Measurements from ENCODE around the gene PRORP. TPM values are rescaled to one million over a fixed set of nuclear protein-coding genes. Genes with fewer than 3 reads are reported as not detected.

The PRORP gene
- total and polyA plus RNA-seq, 2 donors from 2014 or later: 25.1 to 35.6 TPM

- Histone ChIP-seq H3K36me3 (ENCODE audit: control insufficient read depth in 2 of 3, insufficient read depth in 3 of 3, low read length in 3 of 3) (peaks cover 11 to 21% (median 16%) of the 10 kb centered on the region in 3 donors), H3K27me3 (ENCODE audit: control insufficient read depth, insufficient read depth, low read length) (no peaks in the 10 kb centered on the region), H3K4me1 (ENCODE audit: control insufficient read depth in 2 of 3, insufficient read depth in 2 of 3, low read depth in 1 of 3, low read length in 3 of 3) (no peaks in the 10 kb centered on the region), H3K9ac (ENCODE audit: low read length in 3 of 3) (no peak overlapping the region), H3K9me3 (ENCODE audit: control insufficient read depth in 2 of 3, insufficient read depth in 1 of 3, low read length in 3 of 3) (no peaks in the 10 kb centered on the region), H3K27ac (ENCODE audit: low read depth in 2 of 2, low read length in 2 of 2) (no peak overlapping the region), H3K4me3 (ENCODE audit: low read length in 3 of 3) (no peak overlapping the region)
- TF ChIP-seq CTCF (IDR thresholded peaks at IDR 0.05; ENCODE audit: borderline replicate concordance, extremely low read depth, insufficient read depth): no peak
- intact Hi-C loops (cut with DNase I): no loop called here
- FAIRE-seq (no peak), DNase-seq (no peak)
These were observed 8.3 kb upstream of the PRORP start for GRCh38 chr14:35114036-35114435.

GRCh38 chr14:35116242-35116641, 6.1 kb upstream of the PRORP start:
- intact Hi-C loops (cut with DNase I): no loop called here
- DNase-seq (no peak), FAIRE-seq (no peak)
- Histone ChIP-seq H3K4me1 (ENCODE audit: control insufficient read depth in 2 of 3, insufficient read depth in 2 of 3, low read depth in 1 of 3, low read length in 3 of 3) (peaks cover 0 to 3% (median 0%) of the 10 kb centered on the region in 3 donors), H3K36me3 (ENCODE audit: control insufficient read depth in 2 of 3, insufficient read depth in 3 of 3, low read length in 3 of 3) (peaks cover 3 to 8% (median 6%) of the 10 kb centered on the region in 3 donors), H3K4me3 (ENCODE audit: low read length in 3 of 3) (no peak overlapping the region), H3K27ac (ENCODE audit: low read depth in 2 of 2, low read length in 2 of 2) (no peak overlapping the region), H3K27me3 (ENCODE audit: control insufficient read depth, insufficient read depth, low read length) (no peaks in the 10 kb centered on the region), H3K9me3 (ENCODE audit: control insufficient read depth in 2 of 3, insufficient read depth in 1 of 3, low read length in 3 of 3) (no peaks in the 10 kb centered on the region), H3K9ac (ENCODE audit: low read length in 3 of 3) (no peak overlapping the region)
- TF ChIP-seq CTCF (IDR thresholded peaks at IDR 0.05; ENCODE audit: borderline replicate concordance, extremely low read depth, insufficient read depth): no peak

GRCh38 chr14:35117112-35117511, 5.2 kb upstream of the PRORP start:
- peaks cover 0 to 3% (median 0%) of the 10 kb centered on the region in 3 donors for H3K4me1 ChIP-seq (ENCODE audit: control insufficient read depth in 2 of 3, insufficient read depth in 2 of 3, low read depth in 1 of 3, low read length in 3 of 3)
- no peak for TF ChIP-seq CTCF (IDR thresholded peaks at IDR 0.05; ENCODE audit: borderline replicate concordance, extremely low read depth, insufficient read depth)
- DNase-seq (no peak), FAIRE-seq (no peak)
- H3K9ac ChIP-seq (ENCODE audit: low read length in 3 of 3): no peak overlapping the region
- no peaks in the 10 kb centered on the region for H3K9me3 ChIP-seq (ENCODE audit: control insufficient read depth in 2 of 3, insufficient read depth in 1 of 3, low read length in 3 of 3)
- no peaks in the 10 kb centered on the region for H3K27me3 ChIP-seq (ENCODE audit: control insufficient read depth, insufficient read depth, low read length)
- H3K4me3 ChIP-seq (ENCODE audit: low read length in 3 of 3): no peak overlapping the region
- peaks cover 0 to 5% (median under 1%) of the 10 kb centered on the region in 3 donors for H3K36me3 ChIP-seq (ENCODE audit: control insufficient read depth in 2 of 3, insufficient read depth in 3 of 3, low read length in 3 of 3)
- intact Hi-C loops (cut with DNase I): no loop called here
- no peak overlapping the region for H3K27ac ChIP-seq (ENCODE audit: low read depth in 2 of 2, low read length in 2 of 2)
